GM23338 (cell line): ENCODE data around the gene C1QA.

Experiments
- CREB1 ChIP-seq: fragments of 250-450 bp; sonication (Bioruptor Pico); IDR thresholded peaks from 2 replicates; pipeline ENCODE4 v1.5.0; 2020; ENCODE audit warnings: low read depth, mild to moderate bottlenecking, moderate library complexity
- CTCF ChIP-seq, 2 experiments: fragments of 200-600 bp in 1 of 2; sonication (generic) in 1 of 2; conservative IDR thresholded peaks; 2 replicates each; pipeline versions ENCODE4 v1.5.1 to v1.6.1; 2016 to 2017; ENCODE audit warnings: antibody characterized with exemption in 2 of 2, low read depth in 2 of 2, mild to moderate bottlenecking in 2 of 2, moderate library complexity in 1 of 2
- ETS1 ChIP-seq: IDR thresholded peaks from 2 replicates; pipeline ENCODE4 v1.6.1; 2016; ENCODE audit warnings: antibody characterized with exemption
- EZH2 ChIP-seq: fragments of 200-600 bp; sonication (generic); IDR thresholded peaks from one replicate; pipeline ENCODE4 v1.8.0; 2017; ENCODE audit warnings: antibody characterized with exemption, mild to moderate bottlenecking, low read depth; ENCODE audit not compliant: unreplicated experiment
- EZH2phosphoT487 ChIP-seq: fragments of 200-600 bp; sonication (generic); IDR thresholded peaks from one replicate; pipeline ENCODE4 v1.8.1; 2018; ENCODE audit warnings: antibody characterized with exemption; ENCODE audit not compliant: unreplicated experiment
- NANOG ChIP-seq: IDR thresholded peaks from 2 replicates; pipeline ENCODE4 v1.6.1; 2016; ENCODE audit warnings: antibody characterized with exemption, borderline replicate concordance
- POLR2AphosphoS5 ChIP-seq: IDR thresholded peaks from 2 replicates; pipeline ENCODE4 v1.6.1; 2016; ENCODE audit warnings: antibody characterized with exemption, low read depth
- REST ChIP-seq: IDR thresholded peaks from one replicate; pipeline ENCODE4 v1.6.1; 2018; ENCODE audit warnings: antibody characterized with exemption; ENCODE audit not compliant: unreplicated experiment
- ZNF114 ChIP-seq: fragments of 250-450 bp; sonication (Bioruptor Pico); IDR thresholded peaks from 2 replicates; pipeline ENCODE4 v1.5.0; 2020; ENCODE audit warnings: mild to moderate bottlenecking, moderate library complexity
- ZNF331 ChIP-seq: fragments of 250-450 bp; sonication (Bioruptor Pico); IDR thresholded peaks from 2 replicates; pipeline ENCODE4 v1.5.0; 2020; ENCODE audit warnings: low read depth, mild to moderate bottlenecking, moderate library complexity

GRCh38 chr1:22646384-22646783, 10.0 kb downstream of the C1QA start:
- no peak for TF ChIP-seq CTCF (conservative IDR thresholded peaks at IDR 0.05; ENCODE audit: low read depth in 2 of 2)
- no peak for TF ChIP-seq EZH2phosphoT487
- TF ChIP-seq POLR2AphosphoS5 = no peak
- TF ChIP-seq REST = no peak
- no peak for TF ChIP-seq ZNF331 (CRISPR knock-in tag)
- TF ChIP-seq EZH2 = no peak
- no peak for TF ChIP-seq CREB1
- TF ChIP-seq NANOG = no peak
- TF ChIP-seq ETS1 = no peak
- no peak for TF ChIP-seq ZNF114
